ENCODE results near the gene OSER1.
"Not testable (repeated sequence)": the region's sequence is repeated elsewhere in the genome, so short reads cannot be mapped to it uniquely, and the experiment has no call there.

- TF ChIP-seq CTCF (conservative IDR thresholded peaks at IDR 0.05; ENCODE audit: low read depth, low read length); EZH2 (IDR thresholded peaks at IDR 0.05; ENCODE audit: low read length, unreplicated experiment): not testable (repeated sequence)
Measured at GRCh38 chr20:44232469-44232856, 21.9 kb upstream of the OSER1 start.
